Panc1 (cell line): ENCODE data around the gene KTN1. TPM values are rescaled to one million over a fixed set of nuclear protein-coding genes. Genes with fewer than 3 reads are reported as not detected.

Experiments
- ATAC-seq: fragments of 200-7000 bp; cut with Tn5 transposase; 2 replicates; pipeline ENCODE4 v1.9.1; 2020; ENCODE audit warnings: mild to moderate bottlenecking, moderate library complexity
- BruUV-seq: library from RNA; stranded (reverse); fragments of 400-500 nt; replicated peaks from 2 replicates; lab custom pipeline; 2021; lab: Mats Ljungman, UMichigan
- CTCF ChIA-PET: fragments of 300-600 bp; sonication (Branson Sonifier 250); formaldehyde crosslinking; loops from one replicate; lab custom pipeline; 2022; ENCODE audit warnings: antibody characterized with exemption; lab: Charles Lee
- POLR2A ChIA-PET: fragments of 300-600 bp; sonication (Branson Sonifier 250); formaldehyde crosslinking; loops from one replicate; lab custom pipeline; 2022; ENCODE audit warnings: antibody characterized with exemption; lab: Charles Lee
- DNase-seq: peaks from one replicate; pipeline ENCODE4 v3.0.0-alpha.2; 2010; ENCODE audit warnings: low read depth, low spot score
- H3K27ac ChIP-seq: 2 replicates; pipeline ENCODE4 v1.5.1; 2011; ENCODE audit warnings: mild to moderate bottlenecking, low read length, inconsistent platforms
- H3K27me3 ChIP-seq: fragments of 200-500 bp; sonication (Bioruptor generic); 2 replicates; pipeline ENCODE4 v1.6.0; 2014; ENCODE audit warnings: low read length, inconsistent platforms; ENCODE audit not compliant: control insufficient read depth, insufficient read depth
- H3K36me3 ChIP-seq: fragments of 200-500 bp; sonication (Bioruptor generic); 2 replicates; pipeline ENCODE4 v1.5.1; 2014; ENCODE audit warnings: inconsistent platforms, mild to moderate bottlenecking, low read length, moderate library complexity; ENCODE audit not compliant: control insufficient read depth, insufficient read depth
- H3K4me1 ChIP-seq: 2 replicates; pipeline ENCODE4 v1.5.1; 2011; ENCODE audit warnings: inconsistent platforms, mild to moderate bottlenecking, low read length, moderate library complexity; ENCODE audit not compliant: control insufficient read depth, insufficient read depth
- H3K4me3 ChIP-seq, 2 experiments: 2 replicates each; pipeline ENCODE4 v1.5.1; 2011 to 2012; ENCODE audit warnings: low read depth in 2 of 2, low read length in 2 of 2, mild to moderate bottlenecking in 2 of 2, inconsistent platforms in 1 of 2, moderate library complexity in 1 of 2
- H3K9me3 ChIP-seq: fragments of 200-500 bp; sonication (Bioruptor generic); 2 replicates; pipeline ENCODE4 v1.5.1; 2014; ENCODE audit warnings: low read depth, mild to moderate bottlenecking, inconsistent platforms, low read length, moderate library complexity; ENCODE audit not compliant: control insufficient read depth, insufficient read depth
- POLR2AphosphoS5 ChIP-seq: IDR thresholded peaks from 2 replicates; pipeline ENCODE4 v1.6.1; 2012; ENCODE audit warnings: mild to moderate bottlenecking, low read depth, low read length, moderate library complexity
- REST ChIP-seq, 2 experiments: IDR thresholded peaks; 2 replicates each; pipeline ENCODE4 v1.6.1; 2011 to 2012; ENCODE audit warnings: low read depth in 2 of 2, control low read depth in 1 of 2, low read length in 1 of 2, mild to moderate bottlenecking in 1 of 2, moderate library complexity in 1 of 2; ENCODE audit not compliant: insufficient read depth in 1 of 2
- SIN3A ChIP-seq: IDR thresholded peaks from 2 replicates; pipeline ENCODE4 v1.6.1; 2012; ENCODE audit warnings: low read depth, mild to moderate bottlenecking, low read length, moderate library complexity, borderline replicate concordance; ENCODE audit not compliant: insufficient read depth
- TCF7L2 ChIP-seq: IDR thresholded peaks from 2 replicates; pipeline ENCODE4 v1.6.1; 2011; ENCODE audit warnings: mild to moderate bottlenecking, low read depth, low read length, inconsistent platforms
- in situ Hi-C: cut with HindIII; loops from 2 replicates; pipeline ENCODE4 v1.10.0; 2016; ENCODE audit warnings: low sequenced_read_pairs, low pct_unique_long_range_greater_than_20kb
- intact Hi-C: fragments of 100-400 bp; cut with micrococcal nuclease; formaldehyde crosslinking; loops from one replicate; pipeline ENCODE4 v1.10.0; 2022; ENCODE audit not compliant: unreplicated experiment
- total RNA-seq: library from RNA; stranded (reverse); gene quantifications from one replicate; pipeline ENCODE4 v1.2.1, GENCODE V29; 2021; ENCODE audit not compliant: unreplicated experiment
- TF ChIP-seq, protein P1 (sequence below): fragments of 450-650 bp; IDR thresholded peaks from 2 replicates; pipeline ENCODE4 v1.5.1; 2017; ENCODE audit warnings: mild to moderate bottlenecking

Gene KTN1
- total RNA-seq, 1 experiment from 2014 or later = 310 TPM

DNA sequence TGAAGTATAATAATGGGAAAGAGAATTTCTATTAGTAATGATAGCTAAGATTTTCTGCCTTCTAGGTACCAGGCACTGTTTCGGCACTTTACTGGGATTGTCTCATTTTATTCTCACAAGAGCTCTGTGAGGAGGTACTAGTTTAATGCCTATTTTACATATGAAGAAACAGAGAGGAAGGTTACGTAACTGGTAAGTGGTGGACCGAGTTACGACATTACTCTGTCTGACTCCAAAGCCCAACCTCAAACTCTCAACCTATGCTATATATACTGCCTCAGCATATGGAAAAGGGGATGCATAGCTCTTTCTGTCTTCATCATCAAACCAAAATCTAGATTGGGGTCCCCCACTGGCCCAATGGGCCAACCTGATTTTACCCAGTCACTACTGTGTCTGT lies 133.5 kb downstream of the KTN1 start:
- CTCF ChIA-PET = no interaction called here

DNA sequence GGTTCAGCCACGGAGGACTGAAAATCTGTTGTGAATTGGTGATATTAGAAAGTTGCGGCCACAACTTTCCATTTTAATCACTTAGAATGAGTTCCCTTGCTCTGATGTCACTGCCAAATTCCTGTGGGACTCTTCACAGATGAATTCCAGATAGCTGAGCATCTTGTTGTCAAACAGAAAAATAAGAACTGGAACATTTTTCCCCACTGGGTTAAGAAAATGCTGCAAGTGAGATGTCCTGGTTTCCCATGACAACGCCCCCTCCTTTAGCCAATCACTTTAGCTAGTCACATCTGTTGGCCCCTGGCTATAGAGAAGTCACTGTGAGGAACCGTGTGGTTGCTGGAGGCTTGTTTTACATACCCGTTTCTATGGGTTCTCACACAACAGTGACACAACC lies 135.9 kb downstream of the KTN1 start:
- ATAC-seq (no peak), DNase-seq (no peak)
- Histone ChIP-seq H3K36me3 (no peaks in the 10 kb centered on the region), H3K4me3 (no peak overlapping the region), H3K27ac (no peak overlapping the region), H3K9me3 (no peaks in the 10 kb centered on the region), H3K27me3 (no peaks in the 10 kb centered on the region), H3K4me1 (no peaks in the 10 kb centered on the region)
- TF ChIP-seq TCF7L2 (no peak), REST (IDR thresholded peaks at IDR 0.05; ENCODE audit: insufficient read depth in 1 of 2, low read depth in 2 of 2, low read length in 1 of 2) (no peak), POLR2AphosphoS5 (no peak), SIN3A (no peak)
- TF ChIP-seq, protein P1, sequence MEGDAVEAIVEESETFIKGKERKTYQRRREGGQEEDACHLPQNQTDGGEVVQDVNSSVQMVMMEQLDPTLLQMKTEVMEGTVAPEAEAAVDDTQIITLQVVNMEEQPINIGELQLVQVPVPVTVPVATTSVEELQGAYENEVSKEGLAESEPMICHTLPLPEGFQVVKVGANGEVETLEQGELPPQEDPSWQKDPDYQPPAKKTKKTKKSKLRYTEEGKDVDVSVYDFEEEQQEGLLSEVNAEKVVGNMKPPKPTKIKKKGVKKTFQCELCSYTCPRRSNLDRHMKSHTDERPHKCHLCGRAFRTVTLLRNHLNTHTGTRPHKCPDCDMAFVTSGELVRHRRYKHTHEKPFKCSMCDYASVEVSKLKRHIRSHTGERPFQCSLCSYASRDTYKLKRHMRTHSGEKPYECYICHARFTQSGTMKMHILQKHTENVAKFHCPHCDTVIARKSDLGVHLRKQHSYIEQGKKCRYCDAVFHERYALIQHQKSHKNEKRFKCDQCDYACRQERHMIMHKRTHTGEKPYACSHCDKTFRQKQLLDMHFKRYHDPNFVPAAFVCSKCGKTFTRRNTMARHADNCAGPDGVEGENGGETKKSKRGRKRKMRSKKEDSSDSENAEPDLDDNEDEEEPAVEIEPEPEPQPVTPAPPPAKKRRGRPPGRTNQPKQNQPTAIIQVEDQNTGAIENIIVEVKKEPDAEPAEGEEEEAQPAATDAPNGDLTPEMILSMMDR = no peak
- no TSS peak for BruUV-seq
- ChIA-PET POLR2A (no interaction called here), CTCF (no interaction called here)
- intact Hi-C loops = no loop called here
- in situ Hi-C loops = no loop called here

More for the DNA sequence above, 133.5 kb downstream of the KTN1 start:
- POLR2A ChIA-PET = no interaction called here
- intact Hi-C loops (no loop called here), in situ Hi-C loops (no loop called here)
- DNase-seq = no peak
- TF ChIP-seq SIN3A (no peak), POLR2AphosphoS5 (no peak), TCF7L2 (no peak), REST (IDR thresholded peaks at IDR 0.05; ENCODE audit: insufficient read depth in 1 of 2, low read depth in 2 of 2, low read length in 1 of 2) (no peak)
- TF ChIP-seq, protein P1 = no peak
- Histone ChIP-seq H3K36me3 (no peaks in the 10 kb centered on the region), H3K9me3 (no peaks in the 10 kb centered on the region), H3K4me3 (no peak overlapping the region), H3K27me3 (no peaks in the 10 kb centered on the region), H3K27ac (no peak overlapping the region), H3K4me1 (no peaks in the 10 kb centered on the region)
- no peak for ATAC-seq
- no TSS peak for BruUV-seq
